ENCODE results near the gene CLASP1. TPM values are rescaled to one million over a fixed set of nuclear protein-coding genes. Genes with fewer than 3 reads are reported as not detected.

The CLASP1 gene
- total RNA-seq, 1 donor from 2014 or later, result 54.1 TPM

- Histone ChIP-seq H3K4me3 (ENCODE audit: low read depth, low read length) (no peak overlapping the region), H3K27me3 (ENCODE audit: control insufficient read depth, insufficient read depth, low read length) (no peaks in the 10 kb centered on the region), H3K36me3 (ENCODE audit: control insufficient read depth, insufficient read depth, low read length) (peaks cover 3% of the 10 kb centered on the region)
- TF ChIP-seq CTCF (IDR thresholded peaks at IDR 0.05; ENCODE audit: insufficient read depth, low read length, poor library complexity, severe bottlenecking), result no peak
- DNase-seq (ENCODE audit: low read depth), result no peak
Measured at GRCh38 chr2:121368155-121368554, 281.1 kb downstream of the CLASP1 start.

GRCh38 chr2:121367246-121367900 lies 281.9 kb downstream of the CLASP1 start:
- Histone ChIP-seq H3K36me3 (ENCODE audit: control insufficient read depth, insufficient read depth, low read length) (peaks cover 4% of the 10 kb centered on the region), H3K4me3 (ENCODE audit: low read depth, low read length) (no peak overlapping the region), H3K27me3 (ENCODE audit: control insufficient read depth, insufficient read depth, low read length) (no peaks in the 10 kb centered on the region)
- DNase-seq (ENCODE audit: low read depth), result no peak
- no peak for TF ChIP-seq CTCF (IDR thresholded peaks at IDR 0.05; ENCODE audit: insufficient read depth, low read length, poor library complexity, severe bottlenecking)

GRCh38 chr2:121366040-121366439 lies 283.2 kb downstream of the CLASP1 start:
- Histone ChIP-seq H3K4me3 (ENCODE audit: low read depth, low read length) (no peak overlapping the region), H3K36me3 (ENCODE audit: control insufficient read depth, insufficient read depth, low read length) (peaks cover 7% of the 10 kb centered on the region), H3K27me3 (ENCODE audit: control insufficient read depth, insufficient read depth, low read length) (no peaks in the 10 kb centered on the region)
- TF ChIP-seq CTCF (IDR thresholded peaks at IDR 0.05; ENCODE audit: insufficient read depth, low read length, poor library complexity, severe bottlenecking), result no peak
- no peak for DNase-seq (ENCODE audit: low read depth)

GRCh38 chr2:121365061-121365460 lies 284.2 kb downstream of the CLASP1 start:
- Histone ChIP-seq H3K36me3 (ENCODE audit: control insufficient read depth, insufficient read depth, low read length) (peaks cover 7% of the 10 kb centered on the region), H3K4me3 (ENCODE audit: low read depth, low read length) (no peak overlapping the region), H3K27me3 (ENCODE audit: control insufficient read depth, insufficient read depth, low read length) (no peaks in the 10 kb centered on the region)
- DNase-seq (ENCODE audit: low read depth), result no peak
- no peak for TF ChIP-seq CTCF (IDR thresholded peaks at IDR 0.05; ENCODE audit: insufficient read depth, low read length, poor library complexity, severe bottlenecking)

GRCh38 chr2:121363632-121364420 lies 285.4 kb downstream of the CLASP1 start:
- Histone ChIP-seq H3K36me3 (ENCODE audit: control insufficient read depth, insufficient read depth, low read length) (peaks cover 7% of the 10 kb centered on the region), H3K27me3 (ENCODE audit: control insufficient read depth, insufficient read depth, low read length) (no peaks in the 10 kb centered on the region), H3K4me3 (ENCODE audit: low read depth, low read length) (no peak overlapping the region)
- DNase-seq (ENCODE audit: low read depth), result no peak
- no peak for TF ChIP-seq CTCF (IDR thresholded peaks at IDR 0.05; ENCODE audit: insufficient read depth, low read length, poor library complexity, severe bottlenecking)
